H9 (cell line): ENCODE measurements around the gene C10orf62. TPM values are rescaled to one million over a fixed set of nuclear protein-coding genes. Genes with fewer than 3 reads are reported as not detected.

Source experiments
- DNase-seq: peaks from one replicate; pipeline ENCODE4 v3.0.0-alpha.2; 2017
- H2AFZ ChIP-seq: one replicate; pipeline ENCODE4 v1.6.1; 2013; ENCODE audit warnings: mild to moderate bottlenecking, low read length, control low read depth, moderate library complexity
- H2AK5ac ChIP-seq: 2 replicates; pipeline ENCODE4 v1.6.1; 2013; ENCODE audit warnings: low read length, control low read depth, mixed read lengths; ENCODE audit not compliant: insufficient read length
- H2BK120ac ChIP-seq: one replicate; pipeline ENCODE4 v1.6.1; 2013; ENCODE audit warnings: low read depth, mild to moderate bottlenecking, low read length, control low read depth, inconsistent platforms; ENCODE audit not compliant: poor library complexity, severe bottlenecking
- H2BK12ac ChIP-seq: 2 replicates; pipeline ENCODE4 v1.6.1; 2013; ENCODE audit warnings: low read length, control low read depth, mixed read lengths, low read depth; ENCODE audit not compliant: insufficient read length
- H2BK15ac ChIP-seq: 2 replicates; pipeline ENCODE4 v1.6.1; 2013; ENCODE audit warnings: low read depth, low read length, control low read depth
- H2BK20ac ChIP-seq: one replicate; pipeline ENCODE4 v1.6.1; 2013; ENCODE audit warnings: low read depth, mild to moderate bottlenecking, low read length, control low read depth, inconsistent platforms; ENCODE audit not compliant: poor library complexity, severe bottlenecking
- H2BK5ac ChIP-seq: 2 replicates; pipeline ENCODE4 v1.6.1; 2013; ENCODE audit warnings: low read length, control low read depth, mixed read lengths; ENCODE audit not compliant: insufficient read length
- H3K14ac ChIP-seq: 2 replicates; pipeline ENCODE4 v1.6.1; 2013; ENCODE audit warnings: low read length, control low read depth; ENCODE audit not compliant: insufficient read depth
- H3K18ac ChIP-seq: 2 replicates; pipeline ENCODE4 v1.6.1; 2013; ENCODE audit warnings: low read depth, mild to moderate bottlenecking, mixed read lengths, low read length, control low read depth; ENCODE audit not compliant: insufficient read length
- H3K23ac ChIP-seq: 2 replicates; pipeline ENCODE4 v1.6.1; 2013; ENCODE audit warnings: low read length, control low read depth, mixed read lengths, low read depth; ENCODE audit not compliant: insufficient read length
- H3K23me2 ChIP-seq: 2 replicates; pipeline ENCODE4 v1.6.1; 2013; ENCODE audit warnings: low read depth, mild to moderate bottlenecking, mixed read lengths, low read length, control low read depth; ENCODE audit not compliant: insufficient read length, poor library complexity, severe bottlenecking
- H3K27ac ChIP-seq: 2 replicates; pipeline ENCODE4 v1.5.1; 2013; ENCODE audit warnings: low read length, control low read depth, mixed read lengths, low read depth; ENCODE audit not compliant: insufficient read length
- H3K27me3 ChIP-seq: 2 replicates; pipeline ENCODE4 v1.6.1; 2013; ENCODE audit warnings: low read length, control low read depth, inconsistent platforms; ENCODE audit not compliant: insufficient read depth
- H3K4ac ChIP-seq: 2 replicates; pipeline ENCODE4 v1.6.1; 2013; ENCODE audit warnings: low read depth, mild to moderate bottlenecking, control low read depth, inconsistent platforms, low read length, moderate library complexity
- H3K4me1 ChIP-seq: 2 replicates; pipeline ENCODE4 v1.6.1; 2013; ENCODE audit warnings: low read length, control low read depth, inconsistent platforms; ENCODE audit not compliant: insufficient read depth
- H3K4me2 ChIP-seq: 2 replicates; pipeline ENCODE4 v1.6.1; 2013; ENCODE audit warnings: low read length, control low read depth, mixed read lengths; ENCODE audit not compliant: insufficient read length, insufficient read depth
- H3K56ac ChIP-seq: 2 replicates; pipeline ENCODE4 v1.6.1; 2013; ENCODE audit warnings: low read depth, mild to moderate bottlenecking, mixed read lengths, low read length, control low read depth; ENCODE audit not compliant: insufficient read length
- H3K79me1 ChIP-seq: 2 replicates; pipeline ENCODE4 v1.6.1; 2013; ENCODE audit warnings: low read depth, mild to moderate bottlenecking, moderate library complexity, low read length, control low read depth, inconsistent platforms; ENCODE audit not compliant: insufficient read depth, poor library complexity, severe bottlenecking
- H3K79me2 ChIP-seq: 2 replicates; pipeline ENCODE4 v1.6.1; 2013; ENCODE audit warnings: low read length, control low read depth, inconsistent platforms; ENCODE audit not compliant: insufficient read depth
- H3K9ac ChIP-seq: 2 replicates; pipeline ENCODE4 v1.6.1; 2013; ENCODE audit warnings: low read length, control low read depth, mixed read lengths; ENCODE audit not compliant: insufficient read length; ENCODE audit errors: extremely low read depth
- H3K9me3 ChIP-seq: one replicate; pipeline ENCODE4 v1.6.1; 2013; ENCODE audit warnings: low read depth, low read length, inconsistent platforms; ENCODE audit not compliant: control insufficient read depth
- H3T11ph ChIP-seq: one replicate; pipeline ENCODE4 v1.6.1; 2013; ENCODE audit warnings: mild to moderate bottlenecking, low read length, control low read depth, inconsistent platforms
- H4K20me1 ChIP-seq: one replicate; pipeline ENCODE4 v1.6.1; 2013; ENCODE audit not compliant: control insufficient read depth, insufficient read length, insufficient read depth
- H4K5ac ChIP-seq: 2 replicates; pipeline ENCODE4 v1.6.1; 2013; ENCODE audit warnings: low read depth, mild to moderate bottlenecking, mixed read lengths, low read length, control low read depth; ENCODE audit not compliant: insufficient read length
- H4K8ac ChIP-seq: replicated peaks from 2 replicates; pipeline ENCODE4 v1.6.1; 2013; ENCODE audit warnings: low read length, control low read depth, mixed read lengths, low read depth; ENCODE audit not compliant: insufficient read length
- H4K91ac ChIP-seq: 2 replicates; pipeline ENCODE4 v1.6.1; 2013; ENCODE audit warnings: low read depth, mild to moderate bottlenecking, moderate library complexity, mixed read lengths, low read length, control low read depth; ENCODE audit not compliant: insufficient read length
- H3K27ac Mint-ChIP-seq, 3 experiments: 2 replicates in 2 of 3; 3 replicates in 1 of 3; pipeline ENCODE4 v1.8.0; 2020 to 2021; ENCODE audit warnings: mixed read lengths in 3 of 3, mild to moderate bottlenecking in 1 of 3, moderate library complexity in 1 of 3
- H3K27me3 Mint-ChIP-seq: 2 replicates; pipeline ENCODE4 v1.8.0; 2021; ENCODE audit warnings: low read depth, mild to moderate bottlenecking, moderate library complexity, mixed read lengths
- H3K36me3 Mint-ChIP-seq, 3 experiments: 2 replicates in 2 of 3; 3 replicates in 1 of 3; pipeline ENCODE4 v1.8.0; 2020 to 2021; ENCODE audit warnings: low read depth in 3 of 3, mixed read lengths in 3 of 3; ENCODE audit not compliant: insufficient read depth in 1 of 3
- H3K4me1 Mint-ChIP-seq, 2 experiments: 2 replicates each; pipeline ENCODE4 v1.8.0; 2020; ENCODE audit warnings: mixed read lengths in 2 of 2
- H3K4me3 Mint-ChIP-seq, 2 experiments: 2 replicates in 1 of 2; 3 replicates in 1 of 2; pipeline ENCODE4 v1.8.0; 2020 to 2021; ENCODE audit warnings: mild to moderate bottlenecking in 2 of 2, mixed read lengths in 2 of 2, moderate library complexity in 1 of 2
- H3K9me3 Mint-ChIP-seq, 2 experiments: 2 replicates in 1 of 2; 3 replicates in 1 of 2; pipeline ENCODE4 v1.8.0; 2020; ENCODE audit warnings: mild to moderate bottlenecking in 2 of 2, mixed read lengths in 2 of 2, moderate library complexity in 1 of 2
- WGBS: extraction: QIAGEN DNeasy Blood & Tissue Kit; methylation state at CpG from one replicate; pipeline ENCODE4 v1.1.7; 2013; ENCODE audit warnings: missing lambda C conversion rate, low lambda C conversion rate, mixed read lengths; ENCODE audit not compliant: insufficient read length; ENCODE audit errors: extremely low coverage; 5-methylcytosine and 5-hydroxymethylcytosine counted together
- total RNA-seq: library from RNA; stranded (reverse); gene quantifications from 2 replicates; pipeline ENCODE4 v1.2.1, GENCODE V29; 2021
- TF ChIP-seq, protein P1 (sequence below): fragments of 200-600 bp; sonication (generic); conservative IDR thresholded peaks from 3 replicates; pipeline ENCODE4 v1.8.0; 2021; ENCODE audit warnings: antibody characterized with exemption, mild to moderate bottlenecking

The C10orf62 gene
- total RNA-seq, 1 experiment from 2014 or later, result 0.31 TPM

DNA sequence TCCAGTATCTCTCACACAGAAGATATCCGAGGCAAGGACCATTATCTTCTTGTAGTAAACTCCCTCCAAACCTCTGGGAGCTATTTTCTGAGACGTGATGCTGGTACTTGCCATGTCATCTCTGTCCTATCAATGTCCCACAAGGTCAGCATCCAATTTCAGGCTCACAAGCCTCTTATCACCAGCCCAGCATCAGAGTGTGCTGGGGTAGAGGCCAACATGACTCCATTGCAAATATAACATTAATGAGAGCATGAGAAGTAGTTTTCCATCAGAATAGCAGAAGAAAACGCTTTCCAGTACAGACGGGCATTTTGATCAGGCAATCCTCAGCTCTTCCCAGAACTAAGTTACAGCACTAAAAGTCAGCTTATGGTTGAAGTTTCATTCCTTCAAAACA is 38.2 kb downstream of the C10orf62 start:
- Histone ChIP-seq H3K9ac (no peak overlapping the region), H3K14ac (no peak overlapping the region), H3K27me3 (no peaks in the 10 kb centered on the region), H2BK15ac (no peak overlapping the region), H3K18ac (no peak overlapping the region), H3T11ph (no peak overlapping the region), H3K79me2 (0 out of 2 replicates have a peak, but pooled peaks cover 3% of the 10 kb centered on the region), H3K27ac (no peak overlapping the region), H2BK12ac (no peak overlapping the region), H3K4ac (no peak overlapping the region), H3K23ac (no peak overlapping the region), H4K20me1 (no peaks in the 10 kb centered on the region), H3K79me1 (no peaks in the 10 kb centered on the region), H3K4me1 (no peaks in the 10 kb centered on the region), H4K91ac (no peak overlapping the region), H3K23me2 (peaks cover 2% of the 10 kb centered on the region), H4K8ac (no peak overlapping the region), H3K9me3 (no peaks in the 10 kb centered on the region), H3K4me2 (no peak overlapping the region), H2BK5ac (no peak overlapping the region), H4K5ac (no peak overlapping the region), H2BK20ac (no peak overlapping the region), H3K56ac (no peak overlapping the region), H2AFZ (no peak overlapping the region), H2AK5ac (no peak overlapping the region), H2BK120ac (no peak overlapping the region)
- TF ChIP-seq, protein P1, sequence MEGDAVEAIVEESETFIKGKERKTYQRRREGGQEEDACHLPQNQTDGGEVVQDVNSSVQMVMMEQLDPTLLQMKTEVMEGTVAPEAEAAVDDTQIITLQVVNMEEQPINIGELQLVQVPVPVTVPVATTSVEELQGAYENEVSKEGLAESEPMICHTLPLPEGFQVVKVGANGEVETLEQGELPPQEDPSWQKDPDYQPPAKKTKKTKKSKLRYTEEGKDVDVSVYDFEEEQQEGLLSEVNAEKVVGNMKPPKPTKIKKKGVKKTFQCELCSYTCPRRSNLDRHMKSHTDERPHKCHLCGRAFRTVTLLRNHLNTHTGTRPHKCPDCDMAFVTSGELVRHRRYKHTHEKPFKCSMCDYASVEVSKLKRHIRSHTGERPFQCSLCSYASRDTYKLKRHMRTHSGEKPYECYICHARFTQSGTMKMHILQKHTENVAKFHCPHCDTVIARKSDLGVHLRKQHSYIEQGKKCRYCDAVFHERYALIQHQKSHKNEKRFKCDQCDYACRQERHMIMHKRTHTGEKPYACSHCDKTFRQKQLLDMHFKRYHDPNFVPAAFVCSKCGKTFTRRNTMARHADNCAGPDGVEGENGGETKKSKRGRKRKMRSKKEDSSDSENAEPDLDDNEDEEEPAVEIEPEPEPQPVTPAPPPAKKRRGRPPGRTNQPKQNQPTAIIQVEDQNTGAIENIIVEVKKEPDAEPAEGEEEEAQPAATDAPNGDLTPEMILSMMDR, result no peak
- no CpG with 5 or more reads among the region's 4 CpGs for WGBS
- Mint-ChIP-seq H3K4me1 (peaks cover 4 to 5% of the 10 kb centered on the region in 2 experiments), H3K9me3 (no peaks in the 10 kb centered on the region), H3K27me3 (no peaks in the 10 kb centered on the region), H3K36me3 (no peaks in the 10 kb centered on the region; a peak in 2 of 7 replicates), H3K27ac (no peak overlapping the region), H3K4me3 (no peak overlapping the region)
- no peak for DNase-seq
